HEK293T (cell line): ENCODE data around the gene CPA4.

ENCODE experiments used
- ARNT ChIP-seq: fragments of 450-650 bp; IDR thresholded peaks from 2 replicates; pipeline ENCODE4 v1.6.1; 2017; ENCODE audit warnings: mild to moderate bottlenecking
- TF ChIP-seq, protein P1 (sequence below): fragments of 450-650 bp; IDR thresholded peaks from 2 replicates; pipeline ENCODE4 v1.6.1; 2016

DNA sequence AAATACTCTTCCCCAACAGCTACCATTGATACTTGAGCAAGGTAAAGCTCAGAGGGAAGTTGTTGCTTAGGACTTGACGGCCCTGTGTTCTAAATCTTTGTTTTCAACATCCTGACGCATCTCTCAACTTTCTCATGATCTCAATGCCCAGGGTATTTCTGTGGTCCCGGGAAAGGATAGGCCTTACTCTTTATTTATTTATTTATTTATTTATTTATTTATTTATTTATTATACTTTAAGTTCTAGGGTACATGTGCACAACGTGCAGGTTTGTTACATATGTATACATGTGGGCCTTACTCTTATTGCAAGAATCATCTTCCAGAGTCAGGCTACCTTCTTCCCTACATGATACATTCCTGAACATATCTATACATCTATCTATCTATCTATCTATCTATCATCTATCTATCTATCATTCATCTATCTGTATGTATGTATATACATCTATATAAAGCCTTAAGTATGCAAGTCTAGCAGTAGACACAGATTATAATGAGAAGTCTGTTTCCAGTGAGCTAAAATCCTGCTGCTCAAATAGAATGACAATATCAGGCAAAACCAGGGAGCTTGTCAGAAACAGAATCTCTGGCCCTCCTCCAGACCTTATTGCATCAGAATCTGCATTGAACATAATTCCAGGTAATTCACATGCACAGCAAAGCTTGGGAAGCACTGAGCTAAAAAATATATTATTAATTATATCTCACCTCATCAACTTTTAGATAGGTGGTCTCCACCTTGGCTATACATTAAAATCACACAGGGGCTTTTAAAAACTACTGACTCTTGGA lies 39.5 kb downstream of the CPA4 start:
- no peak for TF ChIP-seq ARNT
- TF ChIP-seq, protein P1, sequence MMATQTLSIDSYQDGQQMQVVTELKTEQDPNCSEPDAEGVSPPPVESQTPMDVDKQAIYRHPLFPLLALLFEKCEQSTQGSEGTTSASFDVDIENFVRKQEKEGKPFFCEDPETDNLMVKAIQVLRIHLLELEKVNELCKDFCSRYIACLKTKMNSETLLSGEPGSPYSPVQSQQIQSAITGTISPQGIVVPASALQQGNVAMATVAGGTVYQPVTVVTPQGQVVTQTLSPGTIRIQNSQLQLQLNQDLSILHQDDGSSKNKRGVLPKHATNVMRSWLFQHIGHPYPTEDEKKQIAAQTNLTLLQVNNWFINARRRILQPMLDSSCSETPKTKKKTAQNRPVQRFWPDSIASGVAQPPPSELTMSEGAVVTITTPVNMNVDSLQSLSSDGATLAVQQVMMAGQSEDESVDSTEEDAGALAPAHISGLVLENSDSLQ: no peak
